Muscle layer of duodenum (tissue), 2 donors: ENCODE data around the gene SLC26A5.
A peak's percentile ranks its signal among the peaks of the same experiment; 100 is the strongest.
"Not testable (repeated sequence)": the region's sequence is repeated elsewhere in the genome, so short reads cannot be mapped to it uniquely, and the experiment has no call there.

Experiments
- H3K27ac ChIP-seq: one replicate; pipeline ENCODE4 v1.7.0; 2013; ENCODE audit warnings: mild to moderate bottlenecking, low read length
- H3K27me3 ChIP-seq: one replicate; pipeline ENCODE4 v1.7.0; 2013; ENCODE audit warnings: low read depth, mild to moderate bottlenecking, control low read depth, low read length
- H3K36me3 ChIP-seq, 2 donors: one replicate each; pipeline ENCODE4 v1.7.0; 2013; ENCODE audit warnings: low read length in 2 of 2, control low read depth in 1 of 2, mild to moderate bottlenecking in 1 of 2; ENCODE audit not compliant: insufficient read depth in 2 of 2, control insufficient read depth in 1 of 2
- H3K4me1 ChIP-seq, 2 donors: one replicate each; pipeline ENCODE4 v1.7.0; 2013; ENCODE audit warnings: low read length in 2 of 2, mild to moderate bottlenecking in 2 of 2, control low read depth in 1 of 2, moderate library complexity in 1 of 2; ENCODE audit not compliant: insufficient read depth in 2 of 2, control insufficient read depth in 1 of 2
- H3K4me3 ChIP-seq, 2 donors: one replicate each; pipeline ENCODE4 v1.7.0; 2013; ENCODE audit warnings: low read length in 2 of 2, low read depth in 1 of 2, mild to moderate bottlenecking in 1 of 2
- H3K9me3 ChIP-seq, 2 donors: one replicate each; pipeline ENCODE4 v1.7.0; 2013; ENCODE audit warnings: low read length in 2 of 2, control low read depth in 1 of 2, mild to moderate bottlenecking in 1 of 2; ENCODE audit not compliant: control insufficient read depth in 1 of 2
- donor health status: healthy.

Gene SLC26A5

GRCh38 chr7:103446049-103446520 is at the start of gene SLC26A5:
TSS of gene SLC26A5 (minus strand) at chr7:103446207. CDS start at chr7:103421514, 24,693 bp downstream.
- no peak within 1 kb of the TSS for H3K27ac ChIP-seq
- H3K4me1 ChIP-seq, result peaks cover 5 to 6% of the 10 kb centered on the region in 2 donors
- H3K9me3 ChIP-seq, result no peaks in the 10 kb centered on the region
- peak within 1 kb of the TSS; percentile 39 to 54 for H3K4me3 ChIP-seq
- H3K36me3 ChIP-seq, result no peaks in the 10 kb centered on the region
- H3K27me3 ChIP-seq, result peaks cover 26% of the 10 kb centered on the region

DNA sequence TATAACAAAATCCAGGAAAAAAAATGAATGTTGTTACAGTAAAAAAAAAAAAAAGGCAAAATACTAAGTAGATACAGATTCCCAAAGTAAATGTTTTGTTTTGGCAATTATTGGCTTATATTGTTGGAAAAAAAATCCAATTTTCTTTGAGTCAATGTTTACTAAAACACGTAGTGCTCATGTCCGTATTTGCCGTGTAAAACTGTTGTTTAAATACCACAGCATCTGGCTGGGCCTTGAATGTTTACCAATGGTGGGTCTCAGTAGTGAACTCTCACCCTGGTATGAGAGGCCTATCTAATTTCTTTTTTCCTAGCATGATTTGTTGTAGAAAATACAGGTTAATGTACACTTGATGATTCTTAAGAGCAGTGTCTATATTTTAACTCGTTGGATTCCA is 41.4 kb upstream of the SLC26A5 start:
- no peaks in the 10 kb centered on the region for H3K27me3 ChIP-seq
- H3K4me3 ChIP-seq, result no peak overlapping the region
- no peaks in the 10 kb centered on the region for H3K36me3 ChIP-seq
- H3K9me3 ChIP-seq, result no peaks in the 10 kb centered on the region
- H3K4me1 ChIP-seq, result no peaks in the 10 kb centered on the region
- no peak overlapping the region for H3K27ac ChIP-seq

- H3K4me3 ChIP-seq, H3K27ac ChIP-seq, H3K36me3 ChIP-seq: not testable (repeated sequence)
Measured at GRCh38 chr7:103486873-103487272, 40.9 kb upstream of the SLC26A5 start.

GRCh38 chr7:103480771-103481170 is 34.8 kb upstream of the SLC26A5 start:
- no peak overlapping the region for H3K4me3 ChIP-seq
- H3K27ac ChIP-seq, result no peak overlapping the region
- H3K36me3 ChIP-seq, result no peaks in the 10 kb centered on the region
- H3K9me3 ChIP-seq, result no peaks in the 10 kb centered on the region
- no peaks in the 10 kb centered on the region for H3K27me3 ChIP-seq
- no peaks in the 10 kb centered on the region for H3K4me1 ChIP-seq

More at GRCh38 chr7:103486873-103487272, 40.9 kb upstream of the SLC26A5 start:
- H3K9me3 ChIP-seq, H3K4me1 ChIP-seq, H3K27me3 ChIP-seq: not testable (repeated sequence)

DNA sequence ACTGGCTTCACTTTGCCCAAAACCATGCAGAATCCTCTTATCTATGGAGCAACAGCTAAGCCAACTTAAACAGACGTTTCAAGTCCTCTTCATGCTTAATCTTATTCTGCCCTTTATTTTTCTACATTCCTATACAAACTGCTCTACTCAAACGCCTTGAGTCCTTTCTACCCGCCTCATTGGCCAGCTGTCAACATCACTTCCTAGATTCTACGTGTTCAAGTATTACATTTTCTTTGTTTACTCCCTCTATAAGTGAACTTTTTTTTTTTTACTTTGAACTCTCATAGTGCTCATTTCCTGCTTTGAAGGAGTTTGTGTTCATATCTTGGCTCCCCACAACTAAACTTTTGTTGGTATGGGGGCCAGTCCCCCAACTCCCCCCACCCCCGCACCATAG is 28.9 kb upstream of the SLC26A5 start:
- Histone ChIP-seq H3K9me3 (no peaks in the 10 kb centered on the region), H3K4me3 (no peak overlapping the region), H3K27me3 (no peaks in the 10 kb centered on the region), H3K4me1 (no peaks in the 10 kb centered on the region), H3K27ac (no peak overlapping the region), H3K36me3 (no peaks in the 10 kb centered on the region)

DNA sequence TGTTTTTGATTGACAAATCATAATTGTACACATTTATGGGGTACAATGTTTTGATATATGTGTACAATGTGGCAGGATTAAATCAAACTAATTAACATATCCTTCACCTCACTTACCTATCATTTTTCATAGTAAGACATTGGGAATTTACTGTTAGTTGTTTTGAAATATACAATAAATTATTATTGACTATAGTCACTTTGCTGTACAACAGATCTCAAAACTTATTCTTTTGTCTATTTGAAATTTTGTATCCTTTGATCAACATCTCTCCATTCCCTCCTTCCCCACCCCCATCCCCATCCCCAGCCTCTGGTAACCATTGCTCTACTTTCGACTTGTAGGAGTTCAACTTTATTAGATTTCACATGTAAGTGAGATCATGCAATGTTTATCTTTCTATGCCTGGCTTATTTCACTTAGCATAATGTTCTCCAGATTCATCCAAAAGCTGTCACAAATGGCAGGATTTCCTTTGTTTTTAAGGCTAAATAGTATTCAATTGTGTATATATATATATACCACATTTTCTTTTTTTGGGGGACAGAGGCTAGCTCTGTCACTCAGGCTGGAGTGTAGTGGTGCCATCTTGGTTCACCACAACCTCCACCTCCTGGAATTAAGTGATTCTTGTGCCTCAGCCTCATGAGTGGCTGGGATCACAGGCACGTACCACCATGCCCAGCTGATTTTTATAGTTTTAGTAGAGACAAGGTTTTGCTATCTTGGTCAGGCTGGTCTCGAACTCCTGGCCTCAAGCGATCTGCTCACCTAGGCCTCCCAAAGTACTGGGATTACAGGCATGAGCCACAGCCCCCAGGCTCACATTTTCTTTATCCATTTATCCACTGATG is 23.3 kb upstream of the SLC26A5 start:
- H3K27me3 ChIP-seq, result no peaks in the 10 kb centered on the region
- no peaks in the 10 kb centered on the region for H3K36me3 ChIP-seq
- no peak overlapping the region for H3K4me3 ChIP-seq
- H3K9me3 ChIP-seq, result no peaks in the 10 kb centered on the region
- H3K27ac ChIP-seq, result no peak overlapping the region
- no peaks in the 10 kb centered on the region for H3K4me1 ChIP-seq

DNA sequence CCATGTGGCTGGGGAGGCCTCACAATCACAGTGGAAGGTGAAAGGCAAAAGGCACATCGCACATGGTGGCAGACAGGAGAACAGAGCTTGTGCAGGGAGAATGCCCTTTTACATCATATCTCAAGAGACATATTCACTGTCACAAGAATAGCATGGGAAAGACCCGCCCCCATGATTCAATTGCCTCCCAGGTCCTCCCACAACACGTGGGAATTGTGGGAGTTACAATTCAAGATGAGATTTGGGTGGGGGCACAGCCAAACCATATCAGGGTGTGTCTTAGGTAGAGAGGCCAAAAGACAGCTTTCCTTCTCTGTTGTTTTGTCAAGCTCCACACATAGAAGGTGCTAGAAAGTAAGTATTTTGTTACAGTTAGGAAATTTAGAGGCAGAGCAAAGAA is 20.8 kb upstream of the SLC26A5 start:
- Histone ChIP-seq H3K4me3 (no peak overlapping the region), H3K9me3 (no peaks in the 10 kb centered on the region), H3K4me1 (no peaks in the 10 kb centered on the region), H3K27me3 (no peaks in the 10 kb centered on the region), H3K36me3 (no peaks in the 10 kb centered on the region), H3K27ac (no peak overlapping the region)

DNA sequence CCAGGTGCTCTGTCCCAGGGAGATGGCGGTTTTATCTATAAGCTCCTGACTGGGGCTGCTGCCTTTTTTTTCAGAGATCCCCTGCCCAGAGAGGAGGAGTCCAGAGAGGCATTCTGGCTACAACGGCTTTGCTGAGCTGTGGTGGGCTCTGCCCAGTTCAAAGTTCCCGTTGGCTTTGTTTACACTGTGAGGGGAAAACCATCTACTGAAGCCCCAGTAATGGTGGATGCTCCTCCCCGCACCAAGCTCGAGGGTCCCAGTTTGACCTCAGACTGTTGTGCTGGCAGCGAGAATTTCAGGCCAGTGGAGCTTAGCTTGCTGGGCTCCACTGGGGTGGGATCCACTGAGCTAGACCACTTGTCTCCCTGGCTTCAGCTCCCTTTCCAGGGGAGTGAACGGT is 16.4 kb upstream of the SLC26A5 start:
- Histone ChIP-seq H3K27me3 (no peaks in the 10 kb centered on the region), H3K36me3 (no peaks in the 10 kb centered on the region), H3K9me3 (no peaks in the 10 kb centered on the region), H3K4me1 (no peaks in the 10 kb centered on the region), H3K4me3 (no peak overlapping the region), H3K27ac (no peak overlapping the region)

GRCh38 chr7:103447073-103447960 is 1.3 kb upstream of the SLC26A5 start:
- Histone ChIP-seq H3K27ac (no peak overlapping the region), H3K9me3 (no peaks in the 10 kb centered on the region), H3K4me1 (peaks cover 5 to 6% of the 10 kb centered on the region in 2 donors), H3K27me3 (peaks cover 26% of the 10 kb centered on the region), H3K4me3 (no peak overlapping the region), H3K36me3 (no peaks in the 10 kb centered on the region)

- Histone ChIP-seq H3K4me3 (peak overlapping the region; percentile 39 to 54), H3K27me3 (peaks cover 26% of the 10 kb centered on the region), H3K27ac (no peak overlapping the region)
Measured at GRCh38 chr7:103445228-103446048, 569 bp downstream of the SLC26A5 start.

DNA sequence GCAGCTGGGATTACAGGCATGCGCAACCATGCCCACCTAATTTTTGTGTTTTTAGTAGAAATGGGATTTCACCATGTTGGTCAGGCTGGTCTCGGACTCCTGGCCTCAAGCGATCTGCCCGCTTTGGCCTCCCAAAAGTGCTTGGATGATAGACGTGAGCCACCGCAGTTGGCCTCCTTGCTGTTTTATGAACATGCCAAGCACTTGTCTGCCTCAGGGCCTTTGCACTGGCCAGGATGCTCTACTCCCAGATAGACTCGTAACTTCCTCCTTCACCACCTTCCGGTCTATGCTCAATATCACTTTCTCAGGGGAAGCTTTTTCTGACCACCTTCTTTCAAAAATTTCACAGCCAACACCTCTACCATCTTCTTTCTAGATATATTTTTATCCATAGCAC is 6.3 kb downstream of the SLC26A5 start:
- H3K27ac ChIP-seq, result no peak overlapping the region
- H3K4me1 ChIP-seq, result no peaks in the 10 kb centered on the region
- H3K27me3 ChIP-seq, result peaks cover 11% of the 10 kb centered on the region
- H3K4me3 ChIP-seq, result no peak overlapping the region
- no peaks in the 10 kb centered on the region for H3K36me3 ChIP-seq
- H3K9me3 ChIP-seq, result no peaks in the 10 kb centered on the region

More at GRCh38 chr7:103445228-103446048, 569 bp downstream of the SLC26A5 start:
- H3K9me3 ChIP-seq, result no peaks in the 10 kb centered on the region
- peaks cover 5 to 6% of the 10 kb centered on the region in 2 donors for H3K4me1 ChIP-seq
- no peaks in the 10 kb centered on the region for H3K36me3 ChIP-seq
